H1 (cell line): ENCODE data around the gene ORAI3. TPM values are rescaled to one million over a fixed set of nuclear protein-coding genes. Genes with fewer than 3 reads are reported as not detected.
A peak's percentile ranks its signal among the peaks of the same experiment; 100 is the strongest.

Experiments used
- ASH2L ChIP-seq: fragments of 200-600, 300-600 bp; sonication (generic); IDR thresholded peaks from one replicate; pipeline ENCODE4 v1.7.1; 2017; ENCODE audit warnings: low read length
- EGR1 ChIP-seq: IDR thresholded peaks from 2 replicates; pipeline ENCODE4 v1.6.1; 2011; ENCODE audit warnings: low read depth, low read length, borderline replicate concordance
- HDAC2 ChIP-seq, 2 experiments: fragments of 300-600 bp in 1 of 2; sonication (generic) in 1 of 2; IDR thresholded peaks; 2 replicates each; pipeline ENCODE4 v1.6.1; 2011 to 2012; ENCODE audit warnings: low read depth in 2 of 2, low read length in 2 of 2, mild to moderate bottlenecking in 2 of 2, moderate library complexity in 2 of 2, borderline replicate concordance in 1 of 2, inconsistent platforms in 1 of 2
- HDAC6 ChIP-seq: IDR thresholded peaks from one replicate; pipeline ENCODE4 v1.7.1; 2012; ENCODE audit warnings: low read depth, mild to moderate bottlenecking, inconsistent platforms, low read length, moderate library complexity
- KDM4A ChIP-seq: IDR thresholded peaks from one replicate; pipeline ENCODE4 v1.7.1; 2012; ENCODE audit warnings: low read depth, mild to moderate bottlenecking, moderate library complexity, low read length, inconsistent platforms; ENCODE audit not compliant: severe bottlenecking
- POLR2A ChIP-seq, 2 experiments: IDR thresholded peaks; 1 replicate in 1 of 2; 2 replicates in 1 of 2; pipeline ENCODE4 v1.6.1; 2011; ENCODE audit warnings: low read depth in 2 of 2, low read length in 2 of 2, mild to moderate bottlenecking in 2 of 2; ENCODE audit errors: control extremely low read depth in 1 of 2
- POLR2AphosphoS5 ChIP-seq: IDR thresholded peaks from 2 replicates; pipeline ENCODE4 v1.6.1; 2011; ENCODE audit warnings: low read depth, low read length
- SP4 ChIP-seq: IDR thresholded peaks from 2 replicates; pipeline ENCODE4 v1.6.1; 2012; ENCODE audit warnings: low read length, inconsistent platforms
- SUZ12 ChIP-seq: fragments of 200-600 bp; sonication (generic); IDR thresholded peaks from 2 replicates; pipeline ENCODE4 v1.6.1; 2012; ENCODE audit warnings: mild to moderate bottlenecking, inconsistent platforms, low read length, moderate library complexity, mixed read lengths
- YY1 ChIP-seq: IDR thresholded peaks from 2 replicates; pipeline ENCODE4 v1.6.1; 2011; ENCODE audit warnings: low read depth, mild to moderate bottlenecking, low read length
- polyA plus RNA-seq, 7 experiments: library from polyadenylated mRNA; depleted of rRNA in 3 of 7; stranded (reverse) in 5 of 7; unstranded in 2 of 7; fragments of >200 nt in 5 of 7; fragments of 200-250 nt in 2 of 7; gene quantifications; 1 replicate in 5 of 7; 2 replicates in 1 of 7; 4 replicates in 1 of 7; pipeline versions ENCODE4 v1.2.1 to v1.2.3, GENCODE V29; 2011 to 2013; ENCODE audit warnings: missing spikeins in 2 of 7, mixed read lengths in 2 of 7
- total RNA-seq: library from RNA; stranded (reverse); fragmentation: NEBNext Ultra II Directional; extraction: Animal tissue kit (Norgen Biotek cat#: 25700); gene quantifications from 2 replicates; pipeline ENCODE4 v1.2.1, GENCODE V29; 2021
- TF ChIP-seq, protein P1 (sequence below): fragments of 300-600 bp; sonication (generic); IDR thresholded peaks from 2 replicates; pipeline ENCODE4 v1.7.1; 2012; ENCODE audit warnings: low read length, moderate library complexity, mild to moderate bottlenecking, inconsistent platforms; ENCODE audit not compliant: insufficient replicate concordance

The ORAI3 gene
- total and polyA plus RNA-seq, 2 of the 8 experiments (the other 6 are each of a cell fraction or from before 2014, with no cell fraction given) = 8.7 to 24.5 TPM

DNA sequence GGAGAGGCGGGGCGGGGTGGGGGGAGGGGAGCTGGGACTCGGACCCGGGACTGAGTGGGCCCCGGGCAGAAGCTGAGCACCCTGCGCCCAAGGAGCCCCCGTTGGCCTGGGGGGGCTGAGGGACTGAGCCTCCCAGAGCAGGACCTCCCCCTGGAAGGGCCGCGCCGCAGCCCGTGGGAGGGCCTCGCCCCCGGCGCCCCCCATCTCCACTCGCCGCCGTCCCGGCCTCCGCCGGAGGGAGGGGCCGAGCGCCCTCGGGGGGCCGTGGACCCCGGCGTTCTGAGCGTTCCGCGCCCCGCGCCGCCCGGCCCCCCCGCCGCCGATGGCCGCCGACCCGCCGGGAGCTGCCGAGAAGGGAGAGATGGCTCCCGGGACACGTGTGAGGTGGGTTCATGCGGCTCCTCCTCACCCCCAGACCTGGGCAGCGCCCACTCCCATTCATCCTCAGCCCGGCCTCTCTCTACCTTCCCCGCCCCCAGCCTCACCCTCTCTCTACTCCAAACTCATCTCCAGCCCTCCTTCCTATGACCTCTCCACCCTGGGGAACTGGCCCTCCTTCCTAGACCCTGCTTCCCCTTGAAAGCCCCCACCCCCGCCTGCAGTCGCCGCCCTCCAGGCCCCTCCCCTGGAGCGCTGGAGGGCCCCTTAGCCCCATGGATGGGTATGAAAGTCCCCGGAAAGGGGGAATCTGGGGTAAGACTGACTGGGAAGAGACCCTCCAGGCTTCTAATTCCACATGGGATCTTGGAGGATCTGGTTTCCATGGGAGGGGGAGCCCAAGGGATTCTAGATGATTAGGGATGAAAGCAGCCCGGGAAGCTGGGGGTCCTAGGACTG, 24.6 kb upstream of the ORAI3 start (continued):
- TF ChIP-seq, protein P1, sequence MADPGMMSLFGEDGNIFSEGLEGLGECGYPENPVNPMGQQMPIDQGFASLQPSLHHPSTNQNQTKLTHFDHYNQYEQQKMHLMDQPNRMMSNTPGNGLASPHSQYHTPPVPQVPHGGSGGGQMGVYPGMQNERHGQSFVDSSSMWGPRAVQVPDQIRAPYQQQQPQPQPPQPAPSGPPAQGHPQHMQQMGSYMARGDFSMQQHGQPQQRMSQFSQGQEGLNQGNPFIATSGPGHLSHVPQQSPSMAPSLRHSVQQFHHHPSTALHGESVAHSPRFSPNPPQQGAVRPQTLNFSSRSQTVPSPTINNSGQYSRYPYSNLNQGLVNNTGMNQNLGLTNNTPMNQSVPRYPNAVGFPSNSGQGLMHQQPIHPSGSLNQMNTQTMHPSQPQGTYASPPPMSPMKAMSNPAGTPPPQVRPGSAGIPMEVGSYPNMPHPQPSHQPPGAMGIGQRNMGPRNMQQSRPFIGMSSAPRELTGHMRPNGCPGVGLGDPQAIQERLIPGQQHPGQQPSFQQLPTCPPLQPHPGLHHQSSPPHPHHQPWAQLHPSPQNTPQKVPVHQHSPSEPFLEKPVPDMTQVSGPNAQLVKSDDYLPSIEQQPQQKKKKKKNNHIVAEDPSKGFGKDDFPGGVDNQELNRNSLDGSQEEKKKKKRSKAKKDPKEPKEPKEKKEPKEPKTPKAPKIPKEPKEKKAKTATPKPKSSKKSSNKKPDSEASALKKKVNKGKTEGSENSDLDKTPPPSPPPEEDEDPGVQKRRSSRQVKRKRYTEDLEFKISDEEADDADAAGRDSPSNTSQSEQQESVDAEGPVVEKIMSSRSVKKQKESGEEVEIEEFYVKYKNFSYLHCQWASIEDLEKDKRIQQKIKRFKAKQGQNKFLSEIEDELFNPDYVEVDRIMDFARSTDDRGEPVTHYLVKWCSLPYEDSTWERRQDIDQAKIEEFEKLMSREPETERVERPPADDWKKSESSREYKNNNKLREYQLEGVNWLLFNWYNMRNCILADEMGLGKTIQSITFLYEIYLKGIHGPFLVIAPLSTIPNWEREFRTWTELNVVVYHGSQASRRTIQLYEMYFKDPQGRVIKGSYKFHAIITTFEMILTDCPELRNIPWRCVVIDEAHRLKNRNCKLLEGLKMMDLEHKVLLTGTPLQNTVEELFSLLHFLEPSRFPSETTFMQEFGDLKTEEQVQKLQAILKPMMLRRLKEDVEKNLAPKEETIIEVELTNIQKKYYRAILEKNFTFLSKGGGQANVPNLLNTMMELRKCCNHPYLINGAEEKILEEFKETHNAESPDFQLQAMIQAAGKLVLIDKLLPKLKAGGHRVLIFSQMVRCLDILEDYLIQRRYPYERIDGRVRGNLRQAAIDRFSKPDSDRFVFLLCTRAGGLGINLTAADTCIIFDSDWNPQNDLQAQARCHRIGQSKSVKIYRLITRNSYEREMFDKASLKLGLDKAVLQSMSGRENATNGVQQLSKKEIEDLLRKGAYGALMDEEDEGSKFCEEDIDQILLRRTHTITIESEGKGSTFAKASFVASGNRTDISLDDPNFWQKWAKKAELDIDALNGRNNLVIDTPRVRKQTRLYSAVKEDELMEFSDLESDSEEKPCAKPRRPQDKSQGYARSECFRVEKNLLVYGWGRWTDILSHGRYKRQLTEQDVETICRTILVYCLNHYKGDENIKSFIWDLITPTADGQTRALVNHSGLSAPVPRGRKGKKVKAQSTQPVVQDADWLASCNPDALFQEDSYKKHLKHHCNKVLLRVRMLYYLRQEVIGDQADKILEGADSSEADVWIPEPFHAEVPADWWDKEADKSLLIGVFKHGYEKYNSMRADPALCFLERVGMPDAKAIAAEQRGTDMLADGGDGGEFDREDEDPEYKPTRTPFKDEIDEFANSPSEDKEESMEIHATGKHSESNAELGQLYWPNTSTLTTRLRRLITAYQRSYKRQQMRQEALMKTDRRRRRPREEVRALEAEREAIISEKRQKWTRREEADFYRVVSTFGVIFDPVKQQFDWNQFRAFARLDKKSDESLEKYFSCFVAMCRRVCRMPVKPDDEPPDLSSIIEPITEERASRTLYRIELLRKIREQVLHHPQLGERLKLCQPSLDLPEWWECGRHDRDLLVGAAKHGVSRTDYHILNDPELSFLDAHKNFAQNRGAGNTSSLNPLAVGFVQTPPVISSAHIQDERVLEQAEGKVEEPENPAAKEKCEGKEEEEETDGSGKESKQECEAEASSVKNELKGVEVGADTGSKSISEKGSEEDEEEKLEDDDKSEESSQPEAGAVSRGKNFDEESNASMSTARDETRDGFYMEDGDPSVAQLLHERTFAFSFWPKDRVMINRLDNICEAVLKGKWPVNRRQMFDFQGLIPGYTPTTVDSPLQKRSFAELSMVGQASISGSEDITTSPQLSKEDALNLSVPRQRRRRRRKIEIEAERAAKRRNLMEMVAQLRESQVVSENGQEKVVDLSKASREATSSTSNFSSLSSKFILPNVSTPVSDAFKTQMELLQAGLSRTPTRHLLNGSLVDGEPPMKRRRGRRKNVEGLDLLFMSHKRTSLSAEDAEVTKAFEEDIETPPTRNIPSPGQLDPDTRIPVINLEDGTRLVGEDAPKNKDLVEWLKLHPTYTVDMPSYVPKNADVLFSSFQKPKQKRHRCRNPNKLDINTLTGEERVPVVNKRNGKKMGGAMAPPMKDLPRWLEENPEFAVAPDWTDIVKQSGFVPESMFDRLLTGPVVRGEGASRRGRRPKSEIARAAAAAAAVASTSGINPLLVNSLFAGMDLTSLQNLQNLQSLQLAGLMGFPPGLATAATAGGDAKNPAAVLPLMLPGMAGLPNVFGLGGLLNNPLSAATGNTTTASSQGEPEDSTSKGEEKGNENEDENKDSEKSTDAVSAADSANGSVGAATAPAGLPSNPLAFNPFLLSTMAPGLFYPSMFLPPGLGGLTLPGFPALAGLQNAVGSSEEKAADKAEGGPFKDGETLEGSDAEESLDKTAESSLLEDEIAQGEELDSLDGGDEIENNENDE = no peak
- TF ChIP-seq ASH2L (no peak), YY1 (no peak), HDAC6 (no peak), SUZ12 (no peak), EGR1 (no peak), SP4 (no peak), HDAC2 (IDR thresholded peaks at IDR 0.05; ENCODE audit: borderline replicate concordance in 1 of 2, low read depth in 2 of 2, low read length in 2 of 2) (no peak), KDM4A (peak; percentile 7), POLR2A (IDR thresholded peaks at IDR 0.05; ENCODE audit: control extremely low read depth in 1 of 2, low read depth in 2 of 2, low read length in 2 of 2) (peak in 1 of 2 experiments; percentile 41; a peak in 1 of 3 replicates), POLR2AphosphoS5 (0 out of 2 replicates have a peak, but pooled peaks have one; percentile 20)
